Activated CD4-positive, alpha-beta T cell treated with anti-CD3 and anti-CD28 coated beads, Interleukin-2, amount 50 U/mL, for 16 hours (primary cell): ENCODE results near the gene IPO7.
A peak's percentile ranks its signal among the peaks of the same experiment; 100 is the strongest.
"Not testable (repeated sequence)": the region's sequence is repeated elsewhere in the genome, so short reads cannot be mapped to it uniquely, and the experiment has no call there.

Experiments
- DNase-seq: peaks from one replicate; pipeline ENCODE4 v3.0.0-alpha.2; 2020

The IPO7 gene

GRCh38 chr11:9384535-9385326, at the start of gene IPO7:
IPO7 (plus strand) TSS chr11:9384652; CDS start chr11:9384764, 112 bp downstream.
- peak; percentile 95 for DNase-seq

- DNase-seq: no peak
These were observed 42.7 kb upstream of the IPO7 start for GRCh38 chr11:9341638-9342178.

- no peak for DNase-seq
These were observed 40.3 kb upstream of the IPO7 start for GRCh38 chr11:9344061-9344680.

GRCh38 chr11:9347100-9347499, 37.4 kb upstream of the IPO7 start:
- peak; percentile 20 for DNase-seq

GRCh38 chr11:9347779-9348178, 36.7 kb upstream of the IPO7 start:
- DNase-seq: not testable (repeated sequence)

GRCh38 chr11:9351321-9351881, 33.1 kb upstream of the IPO7 start:
- DNase-seq: no peak

- DNase-seq: no peak
These were observed 27.4 kb upstream of the IPO7 start for GRCh38 chr11:9357041-9357440.

GRCh38 chr11:9360862-9361622, 23.4 kb upstream of the IPO7 start:
- not testable (repeated sequence) for DNase-seq

- peak; percentile 12 for DNase-seq
These were observed 22.0 kb upstream of the IPO7 start for GRCh38 chr11:9362393-9362863.

- DNase-seq: peak; percentile 93
These were observed 20.2 kb upstream of the IPO7 start for GRCh38 chr11:9363954-9364912.

- no peak for DNase-seq
These were observed 16.9 kb upstream of the IPO7 start for GRCh38 chr11:9367551-9367950.

- DNase-seq: no peak
These were observed 7.4 kb upstream of the IPO7 start for GRCh38 chr11:9377036-9377435.

GRCh38 chr11:9379041-9379440, 5.4 kb upstream of the IPO7 start:
- no peak for DNase-seq

GRCh38 chr11:9380773-9381172, 3.7 kb upstream of the IPO7 start:
- no peak for DNase-seq

- DNase-seq: peak; percentile 34
These were observed 961 bp downstream of the IPO7 start for GRCh38 chr11:9385327-9385899.

- DNase-seq: no peak
These were observed 1.6 kb downstream of the IPO7 start for GRCh38 chr11:9386086-9386485.

- DNase-seq: no peak
These were observed 2.4 kb downstream of the IPO7 start for GRCh38 chr11:9386901-9387300.

GRCh38 chr11:9396310-9396709, 11.9 kb downstream of the IPO7 start:
- DNase-seq: no peak

- DNase-seq: peak; percentile 19
These were observed 12.3 kb downstream of the IPO7 start for GRCh38 chr11:9396752-9397151.

GRCh38 chr11:9397746-9398680, 13.6 kb downstream of the IPO7 start:
- DNase-seq: no peak
